ENCODE data around the gene PBX3.

DNA sequence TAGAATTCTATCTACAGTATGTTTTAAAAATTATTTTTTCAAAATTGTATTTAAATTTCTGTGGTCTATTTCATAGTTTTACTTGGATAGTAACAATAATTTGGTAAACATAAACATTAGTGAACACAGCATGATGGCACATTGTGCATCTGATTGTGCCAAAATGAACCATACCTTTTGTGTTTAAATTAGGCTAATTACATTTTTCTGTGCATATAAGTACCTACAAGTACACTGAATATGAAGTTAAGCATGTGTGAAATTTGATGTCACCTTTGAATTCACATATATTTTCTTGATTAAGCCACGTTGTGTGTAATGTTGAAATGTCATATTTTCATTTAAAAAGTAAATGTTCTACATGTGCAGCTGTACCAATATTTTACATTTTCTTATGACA, 13.4 kb downstream of the PBX3 start:
- TF ChIP-seq ZNF274 (IDR thresholded peaks at IDR 0.05; ENCODE audit: low read depth, low read length): no peak
- no peak for TF ChIP-seq YY1 (IDR thresholded peaks at IDR 0.05; ENCODE audit: insufficient read depth, insufficient read length)

All from NT2/D1 (cell line).